Endothelial cell of umbilical vein (primary cell): ENCODE data around the gene RALGAPA1.
"Not testable (repeated sequence)": the region's sequence is repeated elsewhere in the genome, so short reads cannot be mapped to it uniquely, and the experiment has no call there.

Experiments used
- EZH2 ChIP-seq: IDR thresholded peaks from 2 replicates; pipeline ENCODE4 v1.6.1; 2012; ENCODE audit warnings: borderline replicate concordance, low read depth, mild to moderate bottlenecking, moderate library complexity, low read length, inconsistent platforms; ENCODE audit not compliant: severe bottlenecking
- JUN ChIP-seq: IDR thresholded peaks from 2 replicates; pipeline ENCODE4 v1.6.1; 2011; ENCODE audit warnings: borderline replicate concordance, low read depth; ENCODE audit not compliant: insufficient read length, insufficient read depth
- POLR2A ChIP-seq: IDR thresholded peaks from 2 replicates; pipeline ENCODE4 v1.6.1; 2012; ENCODE audit warnings: low read depth, mild to moderate bottlenecking, control low read depth, low read length
- POLR2AphosphoS5 ChIP-seq: IDR thresholded peaks from 2 replicates; pipeline ENCODE4 v1.6.1; 2012; ENCODE audit warnings: low read depth, mild to moderate bottlenecking, control low read depth, low read length, moderate library complexity; ENCODE audit not compliant: insufficient read depth
- TF ChIP-seq, protein P1 (sequence below), 2 donors: IDR thresholded peaks; 1 replicate in 1 of 2; 2 replicates in 1 of 2; pipeline ENCODE4 v1.5.1; 2011; ENCODE audit warnings: low read length in 2 of 2, mild to moderate bottlenecking in 2 of 2, moderate library complexity in 2 of 2, control low read depth in 1 of 2, inconsistent platforms in 1 of 2, low read depth in 1 of 2; ENCODE audit not compliant: insufficient read depth in 1 of 2; ENCODE audit errors: extremely low read depth in 1 of 2
- TF ChIP-seq, protein P2 (sequence below): IDR thresholded peaks from 2 replicates; pipeline ENCODE4 v1.6.1; 2011; ENCODE audit not compliant: insufficient read depth, insufficient read length

DNA sequence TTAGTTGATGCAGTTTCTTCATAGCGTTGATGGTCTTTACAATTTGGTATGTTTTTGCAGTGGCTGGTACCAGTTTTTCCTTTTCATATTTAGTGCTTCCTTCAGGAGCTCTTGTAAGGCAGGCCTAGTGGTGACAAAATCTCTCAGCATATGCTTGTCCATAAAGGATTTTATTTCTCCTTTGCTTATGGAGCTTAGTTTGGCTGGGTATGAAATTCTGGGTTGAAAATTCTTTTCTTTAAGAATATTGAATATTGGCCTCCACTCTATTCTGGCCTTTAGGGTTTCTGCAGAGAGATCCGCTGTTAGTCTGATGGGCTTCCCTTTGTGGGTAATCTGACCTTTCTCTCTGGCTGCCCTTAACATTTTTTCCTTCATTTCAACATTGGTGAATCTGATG is 33.1 kb upstream of the RALGAPA1 start:
- TF ChIP-seq, protein P1, sequence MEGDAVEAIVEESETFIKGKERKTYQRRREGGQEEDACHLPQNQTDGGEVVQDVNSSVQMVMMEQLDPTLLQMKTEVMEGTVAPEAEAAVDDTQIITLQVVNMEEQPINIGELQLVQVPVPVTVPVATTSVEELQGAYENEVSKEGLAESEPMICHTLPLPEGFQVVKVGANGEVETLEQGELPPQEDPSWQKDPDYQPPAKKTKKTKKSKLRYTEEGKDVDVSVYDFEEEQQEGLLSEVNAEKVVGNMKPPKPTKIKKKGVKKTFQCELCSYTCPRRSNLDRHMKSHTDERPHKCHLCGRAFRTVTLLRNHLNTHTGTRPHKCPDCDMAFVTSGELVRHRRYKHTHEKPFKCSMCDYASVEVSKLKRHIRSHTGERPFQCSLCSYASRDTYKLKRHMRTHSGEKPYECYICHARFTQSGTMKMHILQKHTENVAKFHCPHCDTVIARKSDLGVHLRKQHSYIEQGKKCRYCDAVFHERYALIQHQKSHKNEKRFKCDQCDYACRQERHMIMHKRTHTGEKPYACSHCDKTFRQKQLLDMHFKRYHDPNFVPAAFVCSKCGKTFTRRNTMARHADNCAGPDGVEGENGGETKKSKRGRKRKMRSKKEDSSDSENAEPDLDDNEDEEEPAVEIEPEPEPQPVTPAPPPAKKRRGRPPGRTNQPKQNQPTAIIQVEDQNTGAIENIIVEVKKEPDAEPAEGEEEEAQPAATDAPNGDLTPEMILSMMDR (IDR thresholded peaks at IDR 0.05; ENCODE audit: extremely low read depth in 1 of 2, insufficient read depth in 1 of 2, low read depth in 1 of 2, low read length in 2 of 2) = not testable (repeated sequence)
- TF ChIP-seq EZH2, POLR2AphosphoS5, POLR2A, JUN: not testable (repeated sequence)
- TF ChIP-seq, protein P2, sequence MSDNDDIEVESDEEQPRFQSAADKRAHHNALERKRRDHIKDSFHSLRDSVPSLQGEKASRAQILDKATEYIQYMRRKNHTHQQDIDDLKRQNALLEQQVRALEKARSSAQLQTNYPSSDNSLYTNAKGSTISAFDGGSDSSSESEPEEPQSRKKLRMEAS = not testable (repeated sequence)
